HG03442 (cell line): Measurements from ENCODE around the gene DRC7.
"Not testable (repeated sequence)": the region's sequence is repeated elsewhere in the genome, so short reads cannot be mapped to it uniquely, and the experiment has no call there.

Experiments
- ATAC-seq: cut with Tn5 transposase; IDR thresholded peaks from one replicate; pipeline ENCODE4 v1.9.1; 2021; ENCODE audit warnings: mild to moderate bottlenecking, moderate library complexity; ENCODE audit not compliant: unreplicated experiment

The DRC7 gene

DNA sequence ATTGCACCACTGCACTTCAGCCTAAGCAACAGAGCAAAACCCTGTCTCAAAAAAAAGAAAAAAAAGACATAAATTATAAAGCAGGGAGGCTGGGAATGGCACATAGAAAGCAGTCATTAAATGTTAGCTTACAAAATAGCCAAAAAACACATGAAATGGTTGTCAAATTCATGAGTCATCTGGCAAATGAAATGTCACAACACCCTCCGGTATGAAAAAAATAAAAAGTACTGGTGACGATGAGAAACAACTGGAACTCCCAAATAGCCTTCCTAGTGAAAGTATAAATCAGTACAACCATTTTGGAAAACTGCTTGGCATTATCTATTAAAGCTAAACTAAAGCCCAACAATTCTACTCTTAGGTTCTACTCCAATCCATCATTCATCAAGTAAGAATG lies 37.4 kb downstream of the DRC7 start:
- no peak for ATAC-seq

- ATAC-seq, result no peak
These were observed 38.1 kb downstream of the DRC7 start for GRCh38 chr16:57732714-57733113.

DNA sequence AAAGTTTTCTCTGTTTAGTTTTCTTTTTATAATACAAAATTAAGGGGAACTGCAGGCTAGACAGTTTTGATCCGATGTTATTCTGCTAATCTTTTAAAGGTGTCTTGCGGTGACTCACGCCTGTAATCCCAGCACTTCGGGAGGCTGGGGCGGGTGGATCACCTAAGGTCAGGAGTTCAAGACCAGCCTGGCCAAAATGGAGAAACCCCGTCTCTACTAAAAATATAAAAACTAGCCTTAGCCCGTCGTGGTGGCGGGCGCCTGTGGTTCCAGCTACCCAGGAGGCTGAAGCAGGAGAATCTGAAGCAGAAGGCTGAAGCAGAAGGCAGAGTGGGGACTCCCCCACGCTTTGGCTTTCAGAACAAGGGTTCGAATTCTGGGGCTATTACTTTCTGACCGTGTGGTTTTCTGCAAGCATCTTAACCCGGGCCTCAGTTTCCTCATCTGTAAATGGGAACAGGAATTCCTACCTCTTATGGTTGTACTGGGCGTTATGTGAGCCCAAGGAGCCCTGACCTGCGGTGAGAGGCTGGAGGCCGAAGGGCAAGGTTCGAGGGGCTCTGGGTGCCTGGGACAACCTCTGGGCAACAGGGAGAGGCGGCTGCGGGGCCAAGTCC lies 39.8 kb downstream of the DRC7 start:
- no peak for ATAC-seq

- ATAC-seq, result peak; percentile 85
These were observed 40.5 kb downstream of the DRC7 start for GRCh38 chr16:57734925-57735754.

DNA sequence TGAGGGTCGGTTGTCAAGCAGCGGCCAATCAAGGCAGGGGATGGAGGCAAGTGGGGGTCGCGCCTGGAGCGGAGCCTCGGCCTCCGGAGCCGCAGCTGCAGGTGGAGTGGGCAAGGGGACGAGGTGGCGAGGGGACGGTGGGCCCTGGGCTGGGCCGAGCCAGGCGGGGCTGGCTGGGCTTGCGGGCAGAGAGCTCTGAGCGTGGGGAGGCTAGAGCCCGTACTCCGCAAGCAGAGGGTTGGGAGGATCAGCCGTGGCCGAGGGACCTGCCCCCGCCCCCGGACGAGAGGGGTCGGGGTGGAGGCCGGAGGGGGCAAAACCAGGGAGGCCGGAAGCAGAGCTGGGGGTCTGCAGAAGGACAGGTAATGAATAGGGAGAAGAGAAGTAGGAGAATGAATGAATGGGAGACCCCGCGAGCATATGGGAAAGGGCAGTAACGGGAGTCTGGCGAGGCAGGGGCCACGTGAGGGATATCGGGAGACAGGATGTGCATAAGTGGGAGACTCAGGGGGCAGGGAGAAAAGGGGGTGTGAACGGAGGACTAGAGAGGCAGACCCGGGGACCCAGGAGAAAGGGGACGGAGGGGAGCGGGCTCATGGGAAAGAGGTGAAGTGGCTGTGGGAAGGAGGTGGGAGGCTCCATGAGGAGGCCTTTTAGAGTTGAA lies 41.3 kb downstream of the DRC7 start, which contains the start of gene KATNB1:
KATNB1 (plus strand) TSS at position 16 of the 664 bp plus-strand sequence. CDS start 1,474 bp downstream, outside the sequence.
- ATAC-seq, result peak; percentile 22

DNA sequence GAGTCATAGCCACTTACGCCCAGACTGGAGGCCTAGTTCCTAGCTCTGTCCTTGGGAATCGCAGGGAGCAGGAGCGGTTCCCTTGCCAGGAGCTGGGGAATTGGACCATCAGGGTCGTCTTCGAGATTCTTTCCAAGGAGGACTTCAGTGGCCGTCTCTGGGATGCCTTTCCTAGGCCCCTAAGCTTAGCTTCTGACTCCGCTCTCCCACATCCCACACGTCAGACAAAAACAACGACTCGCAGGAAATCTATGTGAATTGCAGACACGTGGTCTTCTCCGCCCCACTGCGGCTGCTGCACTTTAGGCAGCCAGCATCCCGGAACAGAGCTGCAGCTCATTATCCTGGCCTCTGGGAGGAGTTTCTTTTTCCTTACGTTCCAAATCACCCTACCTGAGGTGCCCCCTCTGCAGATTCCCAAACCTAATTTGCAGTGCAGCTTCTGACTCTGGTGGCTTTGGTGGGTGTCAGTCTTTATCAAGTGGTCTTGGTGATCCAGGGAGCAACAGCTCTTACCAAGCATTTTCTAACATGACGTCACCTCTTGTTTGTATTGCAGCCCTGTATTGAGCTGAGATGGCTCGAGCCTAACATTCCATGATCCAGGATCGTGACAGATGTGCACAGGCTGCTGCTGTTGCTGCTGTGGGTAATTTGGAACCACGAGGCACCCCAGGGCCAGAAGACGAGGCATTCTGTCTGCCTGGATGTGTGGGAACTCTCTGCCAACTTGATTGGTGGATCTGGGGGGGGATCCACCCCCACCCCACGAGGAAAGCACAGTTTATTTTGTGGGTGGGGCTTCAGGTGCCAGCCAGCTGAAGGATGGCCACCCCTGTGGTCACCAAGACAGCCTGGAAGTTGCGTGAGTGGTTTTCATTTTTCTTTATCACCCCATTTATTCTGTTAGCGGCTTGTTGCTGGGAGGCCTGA lies 42.1 kb downstream of the DRC7 start:
- ATAC-seq, result no peak

DNA sequence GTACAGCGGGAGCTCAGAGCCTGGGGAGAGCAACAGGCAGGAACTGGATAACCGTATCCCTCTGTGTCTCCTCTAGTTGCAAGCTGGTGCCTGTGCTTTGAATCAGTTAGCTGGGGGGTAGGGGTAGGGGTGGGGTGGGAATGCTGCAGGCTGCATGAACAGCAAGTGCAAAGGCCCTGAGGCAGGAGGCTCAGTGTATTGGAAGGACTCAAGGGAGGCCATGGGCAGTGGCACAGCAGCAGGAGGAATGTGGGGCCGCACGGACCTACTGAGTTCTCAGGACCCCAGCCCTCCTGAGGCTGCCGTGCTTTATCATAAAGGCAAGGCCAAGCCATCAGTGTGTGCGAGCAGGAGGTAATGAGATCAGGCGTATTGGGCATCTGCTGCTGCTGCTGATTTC lies 44.2 kb downstream of the DRC7 start:
- no peak for ATAC-seq

DNA sequence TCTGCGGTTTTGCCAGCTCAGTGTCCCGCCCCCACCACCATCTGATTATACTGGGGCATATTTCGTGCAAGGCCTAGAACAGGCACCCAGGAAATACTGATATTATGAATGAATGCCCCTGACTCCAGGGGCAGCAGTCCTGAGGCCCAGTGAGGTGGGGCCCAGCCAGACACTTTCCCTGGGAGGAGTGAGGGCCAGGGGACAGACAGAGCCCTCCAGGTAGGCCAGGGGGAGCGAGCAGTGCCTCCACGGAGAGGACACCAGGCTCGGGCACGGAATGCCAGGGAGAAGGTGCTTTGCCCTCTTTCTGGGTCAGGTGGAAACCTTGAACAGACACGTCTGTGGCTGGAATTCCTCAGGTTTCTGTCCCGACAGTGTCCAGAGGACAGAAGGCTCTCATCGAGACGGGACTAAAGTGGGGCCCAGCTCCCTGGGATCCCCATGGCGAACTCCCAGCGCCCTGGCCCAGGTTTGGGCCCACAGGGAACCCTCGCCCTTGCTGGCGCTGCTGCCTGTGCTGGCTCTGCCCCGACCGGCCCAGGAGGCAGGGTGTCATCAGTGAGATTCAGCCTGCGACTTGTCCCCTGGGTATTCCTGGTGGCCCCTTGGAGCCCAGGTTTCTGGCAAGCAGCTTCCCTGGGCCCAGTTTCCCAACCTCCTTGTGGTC lies 45.3 kb downstream of the DRC7 start:
- ATAC-seq, result no peak

DNA sequence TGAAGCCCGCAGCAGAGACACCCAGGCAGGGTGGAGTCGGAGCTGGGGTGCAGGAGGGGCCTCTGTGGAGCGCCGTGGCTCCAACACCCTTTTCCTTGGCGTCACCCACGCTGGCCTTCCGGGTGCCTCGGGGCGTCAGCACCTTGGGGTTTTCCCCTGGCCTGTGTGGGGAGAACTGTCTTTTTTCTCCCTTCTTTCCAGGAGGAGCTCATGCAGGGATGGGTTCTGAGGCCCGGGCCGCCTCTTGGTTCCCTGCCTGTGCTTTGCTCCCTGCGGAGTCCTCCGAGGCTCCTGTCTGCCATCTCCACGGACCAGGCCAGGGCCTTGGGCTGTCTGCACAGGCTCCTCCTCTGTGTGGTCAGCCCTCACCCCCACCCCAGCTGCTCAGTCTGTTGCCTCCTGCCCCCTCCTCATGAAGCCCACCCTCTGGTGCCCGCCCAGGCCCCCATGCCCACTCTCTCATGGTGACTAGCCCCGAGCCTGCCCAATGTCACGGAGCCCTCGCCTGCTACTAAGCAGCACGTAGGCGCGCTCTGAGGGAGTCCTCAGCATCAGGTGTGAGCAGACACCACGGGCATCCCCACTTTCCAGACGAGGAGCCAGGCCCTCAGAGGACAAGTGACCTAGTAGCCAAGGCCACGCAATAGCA lies 45.9 kb downstream of the DRC7 start:
- no peak for ATAC-seq

GRCh38 chr16:57741660-57742191 lies 47.1 kb downstream of the DRC7 start:
- no peak for ATAC-seq

DNA sequence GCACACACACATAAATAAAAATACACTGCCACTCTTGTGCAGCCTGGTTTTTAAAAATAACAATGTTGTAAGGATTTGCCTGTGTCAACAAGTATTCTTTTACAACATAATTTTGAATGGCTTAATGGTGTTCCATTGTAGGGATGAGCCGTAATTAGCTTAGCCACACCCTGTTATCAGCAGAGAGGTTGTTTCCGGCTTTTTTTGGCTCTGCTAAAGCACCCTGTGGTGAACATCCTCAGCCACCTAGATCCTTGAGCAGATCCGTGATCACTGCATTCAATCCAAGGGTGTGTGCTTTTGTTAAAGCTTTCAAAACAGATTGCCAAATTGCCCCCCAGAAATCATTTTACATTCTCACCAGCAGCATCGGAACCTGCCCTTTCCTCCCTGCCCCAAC lies 47.9 kb downstream of the DRC7 start:
- no peak for ATAC-seq

GRCh38 chr16:57743458-57743857 lies 48.9 kb downstream of the DRC7 start:
- no peak for ATAC-seq

DNA sequence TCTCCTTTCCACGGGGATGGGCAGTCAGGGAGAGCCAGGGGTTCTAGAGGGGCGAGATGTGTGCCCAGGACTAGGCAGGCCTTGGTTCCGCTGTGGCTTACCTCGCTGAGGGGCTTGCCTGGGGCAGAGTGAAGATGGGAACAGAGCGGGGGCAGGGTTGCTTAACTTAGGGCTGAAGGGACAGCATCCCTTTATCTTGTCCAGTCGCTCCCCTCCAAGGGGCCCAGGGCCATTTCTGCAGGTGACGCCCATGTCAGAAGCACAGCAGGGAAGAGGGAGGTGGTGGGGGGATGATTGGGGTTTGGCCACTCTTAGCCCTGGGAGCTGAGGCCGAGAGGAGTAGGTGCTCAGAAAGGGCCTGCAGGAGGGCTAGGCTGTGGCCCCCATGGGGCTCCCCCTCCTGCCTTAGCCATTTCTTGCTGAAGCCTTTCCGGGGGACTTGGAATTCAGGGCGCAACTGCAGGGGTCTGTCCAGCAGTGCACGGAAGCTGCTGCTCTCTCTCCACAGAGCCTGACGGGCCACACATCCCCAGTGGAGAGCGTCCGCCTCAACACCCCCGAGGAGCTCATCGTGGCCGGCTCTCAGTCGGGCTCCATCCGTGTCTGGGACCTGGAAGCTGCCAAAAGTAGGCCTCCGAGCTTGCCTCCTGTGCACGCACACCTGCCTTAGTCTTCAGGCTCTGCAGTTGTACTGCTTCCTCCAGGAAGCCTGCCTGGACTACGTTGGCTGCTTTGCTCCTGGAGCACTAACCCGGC lies 49.5 kb downstream of the DRC7 start:
- ATAC-seq, result no peak

DNA sequence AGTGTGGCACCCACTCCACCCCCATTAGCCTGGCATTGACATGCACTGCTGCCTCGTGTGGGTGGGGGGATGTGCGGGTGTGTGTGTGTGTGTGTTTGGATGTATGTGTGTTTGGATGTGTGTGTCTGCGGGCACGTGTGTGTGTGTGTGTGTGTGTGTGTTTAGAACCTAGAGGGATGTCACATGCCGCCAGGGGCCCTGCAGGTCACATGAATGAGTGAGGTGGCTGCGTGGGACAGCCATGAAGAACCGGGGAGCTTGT lies 50.0 kb downstream of the DRC7 start:
- ATAC-seq, result no peak

- ATAC-seq, result no peak
These were observed 51.2 kb downstream of the DRC7 start for GRCh38 chr16:57745768-57746167.

GRCh38 chr16:57746316-57746715 lies 51.7 kb downstream of the DRC7 start:
- ATAC-seq, result not testable (repeated sequence)

DNA sequence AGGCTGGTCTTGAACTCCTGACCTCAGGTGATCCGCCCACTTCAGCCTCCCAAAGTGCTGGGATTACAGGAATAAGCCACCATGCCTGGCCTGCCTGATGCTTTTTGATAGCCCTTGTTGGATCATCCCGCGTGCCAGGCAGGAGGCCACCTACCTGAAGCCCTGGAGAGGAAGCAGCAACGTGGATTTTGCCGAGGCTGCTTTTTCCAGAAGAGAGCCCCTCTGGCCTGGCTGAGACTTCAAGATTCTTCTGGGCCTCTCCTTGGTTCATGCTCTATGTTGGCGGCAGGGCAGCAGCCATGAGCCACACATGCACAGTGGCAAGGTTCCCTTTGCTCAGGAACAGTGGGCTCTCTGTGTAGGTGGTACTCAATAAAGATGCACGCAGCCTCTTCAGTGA lies 52.5 kb downstream of the DRC7 start:
- ATAC-seq, result no peak

- ATAC-seq, result no peak
These were observed 52.9 kb downstream of the DRC7 start for GRCh38 chr16:57747496-57747895.

DNA sequence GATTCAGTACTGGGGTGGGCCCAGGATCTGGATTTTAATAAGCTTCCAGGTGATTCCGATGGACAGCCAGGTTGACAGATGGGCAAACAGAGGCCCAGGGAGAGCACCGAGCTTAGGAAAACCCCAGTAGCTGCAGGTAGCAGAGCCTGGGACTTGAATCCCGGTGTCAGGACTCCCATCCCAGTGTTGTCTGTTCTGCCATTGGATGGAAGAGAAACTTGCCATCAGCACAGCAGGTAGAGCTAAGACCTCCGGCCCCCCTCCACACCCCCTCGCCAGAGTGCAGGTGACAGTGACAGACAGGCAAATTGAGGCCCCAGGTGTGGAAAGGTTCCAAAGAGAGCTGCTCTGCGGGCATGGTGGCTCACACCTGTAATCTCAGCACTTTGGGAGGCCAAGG lies 53.4 kb downstream of the DRC7 start:
- no peak for ATAC-seq
